ENCODE measurements around the gene SPDEF. TPM values are rescaled to one million over a fixed set of nuclear protein-coding genes. Genes with fewer than 3 reads are reported as not detected.

The SPDEF gene
- polyA plus RNA-seq, 3 donors = 0.09 to 0.23 TPM; not detected in 1

DNA sequence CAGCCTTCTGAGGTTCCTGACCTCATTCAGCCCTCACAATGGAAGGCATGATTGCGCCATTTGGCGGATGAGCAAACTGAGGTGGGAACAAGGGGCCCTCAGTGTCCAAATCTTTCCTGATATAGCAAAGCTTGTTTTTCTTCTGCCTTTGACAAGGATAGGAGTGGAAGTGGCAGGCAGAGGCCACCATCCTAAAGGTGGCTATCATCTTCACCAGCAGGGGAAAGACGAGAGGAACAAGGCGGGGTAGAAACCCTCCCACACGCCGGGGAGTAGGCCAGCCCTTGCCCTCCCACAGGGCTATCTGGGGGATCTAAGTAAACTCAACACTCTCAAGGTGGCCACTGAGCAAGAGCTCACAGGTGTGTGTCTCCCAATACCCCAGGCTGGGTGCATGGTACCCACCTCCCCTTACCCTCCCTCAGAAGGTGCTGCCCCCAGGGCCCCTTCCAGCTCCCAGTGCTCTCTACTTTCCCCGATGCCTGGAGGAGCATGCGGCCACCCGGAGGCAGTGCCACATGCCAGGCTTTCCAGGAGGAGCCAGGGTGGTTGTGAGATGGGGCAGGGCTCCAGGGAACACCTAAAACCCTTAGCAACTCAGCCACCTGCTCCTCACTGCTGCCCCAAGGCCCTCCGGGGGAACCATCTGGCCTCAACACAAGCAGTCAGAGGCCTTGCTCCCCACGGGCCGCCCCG, 11.2 kb downstream of the SPDEF start:
- peak; percentile 57 for DNase-seq

DNA sequence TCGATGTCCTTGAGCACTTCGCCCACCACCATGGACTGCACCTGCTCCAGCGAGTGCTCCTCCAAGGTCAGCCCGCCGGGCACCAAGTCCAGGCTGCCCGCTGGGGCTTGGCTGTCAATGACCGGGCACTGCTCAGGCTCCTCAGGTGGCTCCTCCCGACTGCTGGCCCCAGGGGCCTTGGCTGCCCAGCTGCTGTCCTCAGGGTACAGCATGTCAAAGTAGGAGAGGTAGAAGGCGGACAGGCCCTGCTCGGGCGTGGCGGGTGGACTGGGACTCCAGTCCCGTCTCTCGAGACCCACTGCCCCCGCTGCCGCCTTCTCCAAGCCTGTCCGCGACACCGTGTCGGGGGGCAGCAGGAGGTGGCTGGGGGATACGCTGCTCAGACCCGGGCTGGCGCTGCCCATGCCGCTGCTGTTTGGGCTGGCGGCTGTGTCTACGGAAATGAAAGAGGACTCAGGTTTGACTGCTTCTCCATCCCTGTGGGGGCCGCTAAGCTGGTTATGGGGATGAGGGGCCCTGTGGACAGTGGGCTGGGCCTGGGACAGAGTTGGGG, 12.0 kb downstream of the SPDEF start:
- DNase-seq = no peak

DNA sequence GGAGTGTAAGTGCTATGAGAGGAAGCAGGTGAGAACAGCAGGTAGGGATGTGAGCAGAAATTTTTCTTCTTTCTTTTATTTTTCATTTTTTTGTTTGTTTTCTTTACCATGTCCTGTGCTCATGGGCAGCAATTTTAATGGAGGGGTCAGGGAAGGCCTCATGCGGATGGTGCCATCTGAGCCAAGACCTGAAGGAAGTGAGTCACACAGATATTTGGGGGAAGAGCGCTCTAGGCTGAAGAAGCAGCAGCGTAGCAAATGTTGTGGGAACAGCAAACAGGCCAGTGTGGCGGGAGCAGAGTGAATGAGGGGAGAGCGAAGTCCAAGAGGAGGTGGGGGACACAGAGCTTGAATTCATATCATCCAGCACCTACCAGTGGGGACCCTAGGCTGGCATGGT, 12.7 kb downstream of the SPDEF start:
- no peak for DNase-seq

DNA sequence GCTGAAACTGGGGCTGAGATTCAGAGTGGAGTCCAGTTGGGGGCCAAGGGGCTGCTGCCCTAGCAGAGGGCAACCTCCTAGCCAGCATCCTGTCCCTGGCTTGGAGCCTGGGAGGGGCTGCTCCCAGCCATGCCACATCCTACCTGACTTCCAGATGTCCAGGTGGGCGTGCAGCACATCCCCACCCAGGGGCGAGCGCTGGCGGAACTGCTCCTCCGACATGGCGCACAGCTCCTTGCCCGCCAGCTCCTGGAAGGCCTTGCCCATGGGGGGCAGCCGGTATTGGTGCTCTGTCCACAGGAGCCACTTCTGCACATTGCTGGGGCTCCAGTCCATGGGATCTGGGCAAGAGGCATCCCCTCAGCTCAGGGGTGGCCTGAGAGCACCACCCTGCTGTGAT, 15.3 kb downstream of the SPDEF start:
- no peak for DNase-seq

DNA sequence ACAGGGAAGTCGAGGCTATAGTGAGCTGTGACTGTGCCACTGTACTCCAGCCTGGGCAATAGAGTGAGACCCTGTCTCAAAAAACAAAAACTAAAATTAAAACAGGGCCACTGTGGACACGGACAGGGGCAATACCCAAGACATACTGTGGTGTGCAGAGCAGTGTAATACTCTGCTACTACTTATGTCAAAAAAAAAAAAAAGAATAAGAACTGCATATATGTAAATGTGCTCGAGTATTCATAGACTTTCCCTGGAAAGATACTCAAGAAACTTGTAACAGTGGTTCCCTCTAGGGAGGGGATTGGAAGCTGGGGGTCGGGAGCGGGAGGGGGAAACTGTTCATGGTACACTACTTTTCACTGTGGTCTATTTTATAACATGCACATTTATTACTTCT, 15.9 kb downstream of the SPDEF start:
- no peak for DNase-seq

DNA sequence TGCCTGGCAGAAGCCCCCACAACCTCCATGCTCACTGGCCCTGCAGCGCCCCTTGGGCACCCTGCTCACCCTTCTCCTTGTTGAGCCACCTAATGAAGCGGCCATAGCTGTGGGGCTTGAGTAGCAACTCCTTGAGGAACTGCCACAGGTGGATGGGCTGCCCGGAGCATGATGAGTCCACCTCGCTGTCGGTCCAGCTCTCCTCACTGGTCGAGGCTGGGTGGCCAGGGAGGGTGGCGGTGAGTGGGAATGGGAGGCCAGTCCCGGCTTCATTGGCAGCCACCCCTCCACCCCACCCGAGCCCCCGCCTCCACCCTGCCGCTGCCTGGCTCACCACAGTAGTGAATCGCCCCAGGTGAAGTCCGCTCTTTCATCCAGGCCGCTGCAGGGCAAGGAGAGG, 16.9 kb downstream of the SPDEF start:
- no peak for DNase-seq

DNA sequence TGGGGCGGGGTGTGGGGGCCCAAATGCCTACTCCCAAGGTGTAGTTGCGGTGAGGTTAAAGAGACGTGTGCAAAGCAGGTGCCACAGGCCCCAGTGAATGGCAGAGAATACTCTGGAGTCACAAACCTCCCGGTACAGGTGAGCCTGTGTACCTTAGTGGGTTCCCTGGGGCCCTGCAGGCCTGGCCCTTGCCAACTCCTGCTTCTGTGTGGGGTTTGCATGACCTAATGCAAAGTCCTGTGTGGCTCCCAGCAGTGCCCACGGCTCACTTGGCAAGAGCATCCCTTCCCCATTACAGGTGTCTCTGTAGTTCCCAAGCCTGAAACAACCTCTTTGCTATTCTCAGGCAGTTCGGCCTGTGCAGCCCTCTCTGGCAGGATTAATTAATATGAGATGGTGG, 17.5 kb downstream of the SPDEF start:
- no peak for DNase-seq

DNA sequence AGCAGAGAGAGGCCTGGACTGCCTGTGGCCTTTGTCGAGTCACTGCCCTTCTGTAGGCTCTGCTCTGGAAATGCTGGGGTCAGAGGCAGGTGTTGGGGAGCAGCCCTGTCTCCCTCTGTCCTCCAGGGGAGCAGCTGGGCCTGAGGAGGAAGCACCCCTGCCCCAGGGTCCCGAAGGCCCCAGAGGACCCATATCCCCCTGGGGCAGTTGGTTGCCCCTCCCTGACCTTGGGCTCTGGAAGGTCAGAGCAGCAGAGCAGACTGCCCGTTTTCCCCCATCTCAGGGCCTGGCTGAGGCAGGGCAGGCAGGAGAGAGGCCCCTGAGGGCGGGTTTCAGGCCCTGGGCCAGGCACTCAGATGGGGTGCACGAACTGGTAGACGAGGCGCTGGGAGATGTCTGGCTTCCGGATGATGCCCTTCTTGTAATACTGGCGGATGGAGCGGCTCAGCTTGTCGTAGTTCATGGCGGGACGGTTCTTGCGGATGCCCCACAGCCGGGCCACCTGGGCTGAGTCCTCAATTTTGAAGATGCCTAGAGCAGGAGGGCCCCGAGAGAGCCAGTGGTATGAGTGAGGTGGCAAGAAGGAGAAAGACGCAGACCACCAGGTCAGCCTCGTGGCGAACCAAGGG, 18.1 kb downstream of the SPDEF start:
- DNase-seq = no peak

DNA sequence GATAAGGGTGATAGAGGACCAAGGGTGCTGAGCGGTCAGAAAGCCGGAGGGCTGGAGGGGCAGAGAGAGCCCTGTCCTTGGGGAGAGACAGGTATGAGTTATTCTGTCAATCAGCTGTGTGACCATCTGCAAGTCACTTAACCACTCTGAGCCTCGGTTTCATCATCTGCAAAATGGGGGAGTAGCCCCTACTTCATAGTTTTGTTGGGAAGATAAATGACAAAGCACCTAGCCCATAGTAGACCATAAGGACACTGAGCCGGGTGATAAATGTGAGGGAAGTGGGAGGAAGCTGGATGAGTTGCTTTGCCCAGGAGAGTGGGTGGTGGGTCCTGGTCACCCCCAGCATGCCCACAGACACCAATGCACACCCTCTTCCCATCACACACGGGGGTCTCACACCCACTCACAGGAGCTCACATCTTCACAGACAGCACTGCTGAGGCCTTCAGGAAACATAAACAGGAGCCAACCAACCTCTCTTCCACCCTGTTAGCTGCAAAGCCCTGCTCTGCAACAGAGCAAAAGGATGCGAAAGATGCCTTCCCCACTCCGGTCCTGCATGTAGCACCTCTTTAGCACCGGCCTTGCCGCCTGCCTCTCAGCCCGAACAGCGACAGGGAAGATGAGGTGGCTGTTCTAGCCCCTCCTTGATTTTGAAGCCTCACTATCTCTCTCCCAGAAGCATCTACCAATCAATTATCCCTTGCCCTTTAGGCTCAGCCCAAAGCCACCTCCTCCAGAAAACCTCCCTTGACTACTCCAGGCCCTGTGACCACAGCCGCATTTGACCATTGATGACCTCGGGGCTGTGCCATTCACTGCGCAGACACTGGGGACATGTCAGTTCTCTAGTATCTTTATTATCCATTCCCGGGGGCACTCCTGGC, 18.9 kb downstream of the SPDEF start:
- no peak for DNase-seq

DNA sequence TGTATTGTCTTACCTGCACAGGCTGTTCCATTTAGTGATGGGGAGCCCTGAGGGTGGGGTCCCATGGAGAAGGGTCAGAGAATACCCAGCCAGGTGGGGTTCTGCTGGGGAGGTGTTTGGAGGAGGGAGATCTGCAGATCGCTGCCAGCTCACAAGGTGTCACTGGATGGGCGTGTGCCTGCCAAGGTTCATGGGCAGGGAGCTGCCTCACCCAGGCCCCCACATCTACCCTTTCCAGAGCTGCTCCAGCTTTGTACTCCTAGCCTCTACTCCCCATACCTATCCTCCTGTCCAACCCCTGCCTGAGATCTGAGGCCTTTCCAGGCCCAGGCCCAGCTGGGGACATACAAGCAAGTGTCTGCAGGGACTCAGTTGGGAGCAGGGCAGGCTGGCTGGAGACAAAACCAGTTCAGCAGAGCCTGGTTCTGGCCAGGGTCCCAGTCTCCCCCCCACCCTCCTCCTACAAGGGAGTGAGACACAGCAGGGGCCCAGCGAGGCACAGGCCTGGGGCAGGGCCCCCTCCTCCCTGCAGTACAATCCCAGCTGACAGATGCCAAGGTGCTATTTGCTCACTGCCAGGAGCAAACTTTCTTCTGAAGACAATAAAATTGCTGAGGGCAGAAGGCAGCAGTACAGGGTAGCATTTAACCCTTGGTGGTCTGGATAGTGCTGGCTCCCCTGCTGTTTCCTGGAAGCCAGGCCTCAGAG, 19.7 kb downstream of the SPDEF start:
- no peak for DNase-seq

DNA sequence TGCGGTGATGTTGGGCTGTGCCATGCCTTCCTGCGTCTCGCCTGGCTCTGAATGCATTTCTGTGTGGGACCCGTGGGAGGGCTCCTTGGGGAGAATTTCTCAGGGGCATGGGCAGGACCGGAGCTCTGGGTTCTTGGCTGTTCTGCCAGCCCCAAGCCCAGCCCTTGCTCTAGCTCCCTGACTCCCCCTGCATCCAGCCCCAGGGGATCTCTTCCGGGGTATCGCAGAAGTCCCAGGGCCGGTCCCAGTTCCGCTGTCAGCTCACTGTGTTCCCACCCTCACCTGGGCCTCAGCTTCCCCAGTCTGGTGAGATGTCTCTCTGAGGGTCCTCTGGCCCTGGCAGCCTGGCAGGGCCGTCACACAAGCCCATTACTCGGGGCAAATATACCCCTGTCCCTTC, 20.5 kb downstream of the SPDEF start:
- no peak for DNase-seq

DNA sequence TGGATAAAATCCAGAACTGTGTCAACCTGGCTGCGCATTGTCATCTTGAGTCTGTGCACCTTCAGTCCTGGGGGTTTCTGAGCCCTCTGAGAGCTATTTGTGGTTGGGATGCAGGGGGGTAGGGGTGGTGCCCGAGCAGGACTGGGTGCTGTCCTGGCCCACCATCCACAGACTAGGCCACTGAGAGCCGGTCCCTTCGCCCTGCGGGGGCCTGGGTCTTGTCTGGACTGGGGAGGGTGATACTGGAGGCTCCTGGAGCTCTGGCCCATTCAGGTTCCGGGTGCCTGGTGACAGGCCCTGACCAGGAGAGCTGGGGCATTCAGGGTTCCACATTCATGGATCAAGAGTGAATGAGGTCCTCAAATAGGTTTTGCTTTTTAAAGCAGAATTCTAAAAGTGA, 20.9 kb downstream of the SPDEF start:
- no peak for DNase-seq

DNA sequence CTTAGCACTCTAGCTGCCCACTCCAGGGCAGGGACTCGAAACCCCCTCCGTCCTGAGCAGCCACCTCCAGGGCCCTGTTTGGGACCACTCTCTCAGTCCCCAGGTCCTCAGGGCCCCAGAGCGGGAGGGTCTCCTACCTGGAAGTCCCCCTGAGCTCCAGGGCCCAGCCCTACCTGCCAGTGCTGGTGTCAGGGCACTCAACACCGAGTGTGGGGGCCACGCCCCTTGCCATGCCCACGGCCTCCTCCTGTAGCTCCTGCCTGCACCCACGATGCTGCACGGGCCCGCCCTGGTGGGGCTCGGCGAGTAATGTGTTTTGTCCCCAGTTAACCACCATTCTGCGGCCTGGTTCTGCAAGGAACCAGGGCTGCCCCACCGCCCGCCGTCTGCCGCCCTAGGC, 21.5 kb downstream of the SPDEF start:
- DNase-seq = no peak

DNA sequence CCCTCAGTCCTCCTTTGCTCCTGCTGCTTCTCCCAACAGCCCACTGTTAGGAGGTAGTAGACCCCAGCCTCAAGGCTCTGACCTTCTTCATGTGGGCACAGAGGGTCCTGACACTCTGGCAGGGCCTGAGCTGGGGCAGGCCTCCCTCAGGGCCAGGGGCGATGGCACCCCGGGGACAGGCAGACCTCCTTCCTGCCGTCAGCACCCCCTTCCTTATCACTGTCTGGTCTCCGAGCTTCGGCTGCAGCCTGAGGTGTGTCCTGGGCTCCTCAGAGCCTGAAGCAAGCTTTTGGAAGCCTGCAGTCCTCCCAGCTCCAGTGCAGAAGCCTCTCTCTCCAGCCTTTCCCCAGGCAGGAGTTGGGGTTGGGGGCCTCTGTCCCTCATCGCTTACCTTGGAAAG, 22.0 kb downstream of the SPDEF start:
- no peak for DNase-seq

DNA sequence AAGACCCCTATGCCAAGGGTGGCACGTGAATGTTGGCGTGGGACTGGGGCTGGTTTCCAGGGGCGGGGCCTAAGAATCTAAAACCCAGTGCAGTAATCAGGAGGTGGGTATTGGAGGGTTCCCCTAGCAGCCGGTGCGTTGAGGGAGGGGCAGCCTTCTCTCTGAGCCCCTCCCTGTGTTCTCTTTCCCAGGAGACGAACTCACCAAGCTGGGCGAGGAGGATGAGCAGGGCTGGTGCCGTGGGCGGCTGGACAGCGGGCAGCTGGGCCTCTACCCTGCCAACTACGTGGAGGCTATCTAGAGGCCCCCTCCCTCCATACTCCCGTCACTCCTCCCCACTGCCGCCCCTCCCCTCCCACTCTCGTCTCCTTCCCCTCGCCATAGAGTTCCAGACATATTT, 23.9 kb downstream of the SPDEF start:
- DNase-seq = no peak

DNA sequence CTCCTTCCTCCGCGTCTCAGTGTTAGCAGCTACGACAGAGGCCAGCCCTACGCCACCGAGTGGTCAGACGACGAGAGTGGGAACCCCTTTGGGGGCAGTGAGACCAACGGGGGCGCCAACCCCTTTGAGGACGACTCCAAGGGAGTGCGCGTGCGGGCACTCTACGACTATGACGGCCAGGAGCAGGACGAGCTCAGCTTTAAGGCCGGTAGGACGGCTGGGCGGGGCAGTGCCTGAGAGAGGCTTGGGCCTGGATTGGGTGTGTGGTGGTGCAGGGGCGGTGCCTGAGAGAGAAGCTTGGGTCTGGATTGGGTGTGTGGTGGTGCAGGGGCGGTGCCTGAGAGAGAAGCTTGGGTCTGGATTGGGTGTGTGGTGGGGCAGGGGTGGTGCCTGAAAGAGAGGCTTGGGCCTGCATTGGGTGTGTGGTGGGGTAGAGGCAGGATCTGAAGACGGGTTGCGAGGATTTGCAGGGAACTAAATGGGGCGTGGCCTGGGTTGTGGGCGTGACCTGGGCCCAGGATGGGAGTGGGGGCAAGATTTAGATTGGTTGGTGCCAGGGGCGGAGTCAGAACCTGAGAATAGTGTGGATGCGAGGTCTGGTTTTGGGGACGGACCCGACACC, 24.4 kb downstream of the SPDEF start:
- DNase-seq = no peak

DNA sequence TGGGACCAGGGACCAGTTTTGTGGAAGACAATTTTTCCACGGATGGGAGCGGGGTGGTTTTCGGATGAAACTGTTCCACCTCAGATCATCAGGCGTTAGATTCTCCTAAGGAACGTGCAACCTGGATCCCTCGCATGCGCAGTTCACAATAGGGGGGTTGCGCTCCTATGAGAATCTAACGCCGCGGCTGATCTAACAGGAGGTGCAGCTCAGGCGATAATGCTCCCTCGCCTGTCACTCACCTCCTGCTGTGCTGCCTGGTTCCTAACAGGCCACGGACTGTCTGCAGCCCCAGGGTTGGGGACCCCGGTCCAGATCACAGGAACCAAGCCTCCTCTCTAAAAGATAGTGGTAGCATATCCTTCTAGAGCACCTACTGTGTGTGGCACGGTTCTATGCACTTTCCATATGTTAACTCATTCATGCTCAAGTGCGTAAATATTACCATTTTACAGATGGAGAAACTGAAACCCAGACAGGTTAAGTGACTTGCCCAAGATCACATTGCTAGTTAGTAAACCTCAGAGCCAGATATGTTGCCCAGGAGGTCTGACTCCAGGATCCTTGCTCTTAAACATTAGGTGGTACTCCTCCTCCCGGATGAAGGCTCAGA, 25.3 kb downstream of the SPDEF start:
- DNase-seq = no peak

DNA sequence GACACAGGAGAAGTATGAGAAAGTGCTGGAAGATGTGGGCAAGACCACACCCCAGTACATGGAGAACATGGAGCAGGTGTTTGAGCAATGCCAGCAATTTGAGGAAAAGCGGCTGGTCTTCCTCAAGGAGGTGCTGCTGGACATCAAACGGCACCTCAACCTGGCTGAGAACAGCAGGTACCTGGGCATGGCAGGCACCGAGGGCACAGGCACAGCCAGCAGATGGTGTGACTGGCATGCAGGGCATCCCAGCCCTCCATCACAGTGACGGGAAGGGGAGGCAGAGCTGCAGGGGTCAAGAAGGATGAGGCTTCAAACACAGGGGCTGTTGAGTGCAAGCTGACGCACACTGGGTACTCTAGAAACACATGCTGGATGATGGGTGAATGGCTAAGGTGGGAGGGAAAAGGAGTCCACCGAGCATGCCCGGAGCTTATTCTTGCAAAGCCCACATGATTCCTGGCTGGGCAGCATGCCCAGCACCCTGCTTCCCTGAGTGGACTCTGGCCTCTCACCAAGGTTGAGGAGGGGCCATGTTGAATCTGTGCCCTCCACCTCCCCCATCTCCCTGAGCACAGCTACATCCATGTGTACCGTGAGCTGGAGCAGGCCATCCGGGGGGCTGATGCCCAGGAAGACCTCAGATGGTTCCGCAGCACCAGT, 26.3 kb downstream of the SPDEF start:
- DNase-seq = no peak

DNA sequence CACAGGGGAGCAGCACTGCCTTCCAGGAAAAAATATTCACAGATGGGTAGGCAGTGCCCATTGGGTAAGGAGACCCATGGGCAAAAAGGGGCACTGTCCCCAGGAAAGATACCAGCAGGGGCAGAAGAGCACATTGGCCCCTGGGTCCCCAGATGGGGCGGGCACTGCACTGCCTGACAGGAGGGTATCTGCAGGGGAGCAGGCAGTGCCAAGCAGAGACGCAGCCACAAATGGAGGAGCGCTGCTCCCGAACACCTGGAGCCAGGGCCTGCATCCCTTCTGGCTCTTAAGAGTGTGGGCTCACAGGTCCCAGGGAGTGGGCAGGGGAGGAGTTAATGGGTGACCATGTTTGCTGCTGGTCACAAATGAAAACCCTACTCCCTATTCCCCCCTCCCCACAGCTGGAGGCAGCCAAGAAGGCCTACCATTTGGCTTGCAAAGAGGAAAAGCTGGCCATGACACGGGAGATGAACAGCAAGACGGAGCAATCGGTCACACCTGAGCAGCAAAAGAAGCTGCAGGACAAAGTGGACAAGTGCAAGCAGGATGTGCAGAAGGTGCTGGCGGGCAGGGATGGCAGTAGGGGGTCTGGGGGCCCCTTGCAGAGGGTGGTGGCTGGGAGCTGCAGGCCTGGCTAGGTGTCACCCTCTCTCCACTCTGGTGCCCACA, 27.0 kb downstream of the SPDEF start:
- no peak for DNase-seq

Measured in renal pelvis (tissue), 4 donors.